DMS53 treated with DMSO at 0.1 percent for 48 hours (cell line): ENCODE results near the gene CHCHD6.
"Not testable (repeated sequence)": the region's sequence is repeated elsewhere in the genome, so short reads cannot be mapped to it uniquely, and the experiment has no call there.

Source experiments
- DNase-seq: peaks from one replicate; lab custom pipeline; 2025; ENCODE audit not compliant: unreplicated experiment; lab: John Stamatoyannopoulos, UW

Gene CHCHD6

DNA sequence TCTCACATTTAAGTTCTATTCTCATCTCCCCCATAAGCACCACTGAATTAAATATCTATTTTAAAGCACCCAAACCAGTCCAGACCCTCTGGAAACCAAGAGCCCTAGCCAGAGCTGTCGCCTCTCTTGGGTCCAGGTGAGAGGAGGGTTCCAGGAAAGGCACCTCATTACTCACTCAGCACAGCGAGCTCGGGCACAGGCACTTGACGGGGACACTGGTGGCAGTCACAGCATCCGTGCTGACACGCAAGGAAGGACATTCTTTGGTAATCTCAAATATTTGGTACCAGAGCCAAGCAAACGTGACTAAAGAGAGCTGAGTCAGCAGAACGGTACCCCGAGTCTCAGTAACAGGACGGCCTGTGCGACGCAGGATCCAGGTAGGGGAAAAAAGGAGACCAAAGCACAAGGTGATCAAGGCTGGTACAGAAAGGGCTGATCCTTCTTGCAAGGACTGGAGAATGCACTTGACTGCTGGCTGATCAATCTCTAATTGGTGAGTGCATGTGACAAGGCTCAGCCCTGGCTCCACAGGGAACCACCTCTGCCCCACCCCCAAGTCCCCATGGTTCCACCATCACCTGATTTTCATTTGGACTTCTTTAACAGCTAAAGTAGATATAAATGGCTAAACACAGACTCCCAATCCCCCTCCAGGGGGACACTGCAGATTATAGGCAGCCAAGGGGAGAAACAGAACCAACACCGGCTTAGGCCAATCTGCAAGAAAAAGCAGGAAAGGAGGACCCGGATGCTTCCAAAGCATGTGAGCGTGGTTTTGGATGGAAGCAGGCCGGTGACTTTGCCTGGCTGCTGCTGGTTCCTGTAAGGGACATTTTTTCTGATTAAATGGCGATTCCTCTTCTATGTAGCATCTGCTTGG lies 61.4 kb downstream of the CHCHD6 start:
- DNase-seq, result no peak

GRCh38 chr3:126766653-126767052 lies 62.6 kb downstream of the CHCHD6 start:
- no peak for DNase-seq

DNA sequence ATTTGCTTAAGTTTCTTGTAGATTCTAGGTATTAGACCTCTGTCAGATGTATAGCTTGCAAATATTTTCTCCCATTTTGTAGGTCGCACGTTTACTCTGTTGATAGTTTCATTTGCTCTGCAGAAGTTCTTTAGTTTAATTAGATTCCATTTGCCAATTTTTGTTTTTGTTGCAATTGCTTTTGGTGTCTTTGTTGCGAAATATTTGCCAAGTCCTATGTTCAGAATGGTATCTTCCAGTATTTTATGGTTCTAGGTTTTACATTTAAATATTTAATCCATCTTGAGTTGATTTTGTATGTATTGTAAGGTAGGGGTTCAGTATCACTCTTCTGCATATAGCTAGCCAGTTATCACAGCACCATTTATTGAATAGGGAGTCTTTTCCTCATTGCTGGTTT lies 64.9 kb downstream of the CHCHD6 start:
- DNase-seq, result no peak

GRCh38 chr3:126770096-126770495 lies 66.1 kb downstream of the CHCHD6 start:
- no peak for DNase-seq

GRCh38 chr3:126773167-126773566 lies 69.1 kb downstream of the CHCHD6 start:
- no peak for DNase-seq

DNA sequence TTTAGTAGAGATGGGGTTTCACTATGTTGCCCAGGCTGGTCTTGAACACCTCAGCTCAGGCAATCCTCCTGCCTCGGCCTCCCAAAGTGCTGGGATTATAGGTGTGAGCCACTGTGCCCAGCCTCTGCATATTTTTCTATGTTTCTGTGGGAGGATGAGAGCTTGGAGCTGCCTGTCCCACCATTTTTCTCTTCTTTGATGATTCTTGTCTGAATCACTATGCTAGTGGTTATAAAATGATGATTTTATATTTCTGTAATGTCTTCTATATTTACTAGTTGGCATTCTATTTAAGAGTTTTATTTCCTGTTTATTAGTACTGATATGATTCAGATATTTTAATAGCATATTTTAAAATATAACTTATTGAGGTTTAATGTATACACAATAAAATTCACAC lies 69.7 kb downstream of the CHCHD6 start:
- DNase-seq, result no peak

DNA sequence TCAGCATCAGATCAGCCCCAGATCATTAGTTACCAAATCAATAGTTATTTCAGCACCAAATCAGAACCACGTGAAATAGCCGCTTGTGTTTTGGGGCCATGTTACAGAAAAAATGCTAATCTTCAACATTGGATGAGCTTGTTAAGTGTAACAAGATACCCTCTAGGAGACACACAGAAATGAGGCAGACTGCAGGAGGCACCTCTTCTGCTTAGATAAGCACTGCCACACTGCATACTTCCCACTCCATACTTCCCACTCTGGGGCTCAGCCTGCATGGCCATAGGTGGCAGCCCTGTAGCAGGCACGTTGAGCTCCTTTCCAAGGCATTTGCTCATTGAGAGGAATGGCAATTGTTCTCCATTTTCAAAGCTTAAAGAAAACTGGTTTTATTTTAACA lies 73.3 kb downstream of the CHCHD6 start:
- DNase-seq, result no peak

- DNase-seq, result no peak
These were observed 76.6 kb downstream of the CHCHD6 start for GRCh38 chr3:126780666-126781065.

DNA sequence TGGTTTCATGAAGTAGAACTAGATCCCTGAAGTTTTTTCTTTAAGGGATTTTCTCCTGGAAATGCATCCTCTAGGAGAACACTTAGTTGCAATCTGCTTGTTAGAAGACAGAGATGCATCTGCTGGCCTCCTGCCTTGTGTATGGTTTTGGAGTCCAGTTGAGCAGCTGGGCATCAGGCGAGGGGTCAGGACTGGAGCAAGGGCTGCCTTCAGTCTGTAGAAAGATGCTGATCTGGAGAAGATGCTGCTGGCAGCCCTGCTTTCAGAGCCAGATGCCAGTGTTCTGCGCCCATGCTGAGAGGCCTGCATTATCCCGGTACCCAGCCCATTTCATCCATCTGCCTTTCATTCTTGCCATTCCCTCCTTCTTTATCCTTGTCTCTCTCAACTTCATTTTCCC lies 77.4 kb downstream of the CHCHD6 start:
- no peak for DNase-seq

DNA sequence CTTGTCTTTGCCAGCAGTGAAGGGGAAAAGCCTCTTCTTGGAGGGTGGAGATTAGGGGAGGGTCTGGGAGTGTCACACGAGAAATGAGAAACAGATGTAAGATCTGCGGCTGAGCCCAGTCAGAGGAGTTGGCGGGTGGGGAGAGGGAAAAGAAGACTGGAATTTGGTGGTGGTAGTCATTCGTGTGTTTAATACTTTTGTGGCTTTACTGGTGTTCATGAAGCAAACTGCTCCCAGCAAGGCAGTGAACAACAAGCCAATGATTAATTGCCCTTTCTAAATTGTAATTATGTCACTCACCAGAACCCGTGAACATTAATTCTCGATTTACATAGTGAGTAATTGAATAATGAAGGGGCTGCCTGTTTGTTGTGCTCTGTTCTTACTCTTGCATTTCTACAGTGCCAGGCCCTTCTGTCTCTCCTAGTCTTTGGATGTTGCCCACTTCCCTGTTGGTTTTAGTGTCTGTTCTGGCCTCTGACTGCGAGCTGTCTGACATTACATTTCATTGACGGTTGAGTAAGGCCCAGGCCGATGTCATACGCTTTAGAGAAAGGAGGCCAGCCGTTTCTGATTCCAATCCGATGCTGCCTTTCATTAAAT lies 78.0 kb downstream of the CHCHD6 start:
- DNase-seq, result no peak

DNA sequence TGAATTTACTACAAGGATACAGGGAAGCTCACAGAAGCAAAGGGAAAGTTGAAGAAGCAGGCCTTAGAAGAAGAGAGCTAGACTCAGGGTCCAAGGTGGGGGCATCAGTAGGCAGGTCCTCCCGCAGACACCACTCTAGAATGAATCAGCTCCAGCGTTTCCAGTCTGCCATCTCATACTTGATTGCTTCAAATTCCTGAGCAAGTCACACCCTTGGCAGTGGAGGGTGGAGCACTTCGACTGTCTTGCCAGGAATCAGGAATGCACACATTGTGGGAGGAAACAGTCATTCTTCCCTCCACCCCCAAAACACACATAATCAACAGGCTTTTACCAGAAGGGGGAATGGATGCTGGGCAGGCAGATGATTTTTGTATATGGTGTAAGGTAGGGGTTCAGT lies 78.5 kb downstream of the CHCHD6 start:
- no peak for DNase-seq

DNA sequence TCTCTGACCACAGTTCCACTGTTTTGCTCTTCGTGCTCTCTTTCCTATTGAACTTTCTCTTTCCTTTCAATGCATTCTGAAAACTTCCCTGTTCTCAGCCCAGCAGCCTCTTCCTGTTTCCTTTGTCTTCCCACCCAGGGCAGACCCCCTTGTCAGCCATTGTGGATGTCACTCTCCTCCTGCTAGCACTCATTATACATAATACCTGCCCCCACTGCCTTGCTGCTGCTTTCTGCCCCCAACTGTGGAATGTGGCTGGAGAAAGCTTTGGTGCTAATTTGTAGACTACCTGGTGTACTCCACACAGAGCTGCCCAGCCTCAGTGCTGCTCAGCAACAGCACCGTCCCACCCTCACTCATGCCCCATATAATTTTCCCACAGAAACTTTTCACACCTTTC lies 80.2 kb downstream of the CHCHD6 start:
- no peak for DNase-seq

- DNase-seq, result not testable (repeated sequence)
These were observed 87.3 kb downstream of the CHCHD6 start for GRCh38 chr3:126791320-126791719.

DNA sequence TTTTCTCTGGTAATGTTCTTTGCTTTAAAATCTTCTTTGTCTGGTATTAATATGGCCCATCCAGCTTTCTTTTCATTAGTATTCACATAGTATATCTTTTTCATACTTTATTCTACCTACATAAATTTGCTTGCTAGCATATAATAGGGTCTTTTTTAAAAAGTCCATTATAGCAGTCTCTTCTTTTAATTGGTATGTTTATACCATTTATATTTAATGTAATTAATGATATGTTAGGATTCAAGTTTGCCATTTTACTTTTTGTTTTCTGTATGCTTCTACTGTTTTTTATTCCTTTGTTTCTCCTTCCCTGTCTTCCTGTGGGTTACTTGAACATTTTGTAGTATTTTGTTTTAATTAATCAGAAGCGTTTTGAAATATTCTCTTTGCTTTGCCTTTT lies 89.0 kb downstream of the CHCHD6 start:
- DNase-seq, result no peak

DNA sequence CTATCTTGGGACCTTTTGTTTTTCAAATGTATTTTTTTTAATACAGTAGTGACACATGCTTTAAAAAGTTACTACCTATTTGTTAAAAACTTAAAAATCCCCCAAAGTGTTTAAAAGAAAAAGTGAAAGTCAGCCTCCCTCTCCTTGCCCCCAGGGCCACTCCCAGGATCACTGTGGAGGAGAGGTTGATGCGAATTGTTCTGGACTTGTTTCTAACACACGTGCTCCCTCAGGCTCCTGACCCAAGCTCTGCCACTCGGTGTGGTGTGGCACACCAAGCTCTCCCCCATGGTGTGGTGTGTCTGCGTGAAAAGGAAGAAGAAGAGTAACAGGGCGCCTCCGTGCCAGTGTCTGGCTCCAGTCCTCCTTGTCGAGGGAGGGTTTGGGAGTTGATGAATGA lies 93.5 kb downstream of the CHCHD6 start:
- DNase-seq, result no peak

- DNase-seq, result no peak
These were observed 94.5 kb downstream of the CHCHD6 start for GRCh38 chr3:126798521-126798920.

DNA sequence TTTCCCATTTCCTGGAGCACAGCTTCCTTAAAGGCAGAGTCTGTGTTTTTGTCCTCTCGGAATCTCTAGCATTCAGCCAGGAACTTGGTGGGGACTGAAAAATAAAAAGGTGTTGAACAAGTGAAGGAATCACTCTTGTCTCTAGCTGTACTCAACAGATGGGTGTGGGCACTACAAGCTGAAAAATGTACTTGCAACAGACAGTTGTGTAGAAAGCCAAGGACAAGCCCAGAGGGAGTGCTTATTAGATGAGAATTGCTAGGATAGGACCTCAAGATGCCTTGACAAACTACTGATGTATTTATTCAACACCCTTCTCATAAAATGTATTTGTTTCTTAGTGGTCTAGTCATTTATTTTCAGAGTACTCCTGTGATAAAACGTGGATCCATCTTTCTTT lies 95.1 kb downstream of the CHCHD6 start:
- DNase-seq, result no peak

GRCh38 chr3:126801312-126801711 lies 97.3 kb downstream of the CHCHD6 start:
- DNase-seq, result not testable (repeated sequence)

DNA sequence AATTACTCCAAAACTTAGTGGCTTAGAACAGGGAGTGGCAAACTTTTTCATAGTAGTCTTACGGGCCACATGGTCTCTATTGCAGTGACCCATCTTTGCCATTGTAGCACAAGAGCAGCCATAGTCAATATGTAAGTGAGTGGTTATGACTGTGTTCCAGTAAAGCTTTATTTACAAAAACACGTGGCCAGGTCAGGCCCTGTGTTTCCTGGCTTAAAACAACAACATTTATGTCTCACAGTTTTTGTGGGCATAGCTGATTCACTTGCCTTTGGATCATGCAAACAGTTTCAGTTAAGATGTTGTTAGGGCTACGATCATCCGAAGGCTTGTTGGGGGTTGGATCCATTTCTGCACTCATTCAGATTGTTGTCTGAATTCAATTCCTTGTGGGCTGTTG lies 103.8 kb downstream of the CHCHD6 start:
- DNase-seq, result no peak

GRCh38 chr3:126811530-126811929 lies 107.5 kb downstream of the CHCHD6 start:
- DNase-seq, result no peak

- DNase-seq, result no peak
These were observed 112.3 kb downstream of the CHCHD6 start for GRCh38 chr3:126816298-126816697.

DNA sequence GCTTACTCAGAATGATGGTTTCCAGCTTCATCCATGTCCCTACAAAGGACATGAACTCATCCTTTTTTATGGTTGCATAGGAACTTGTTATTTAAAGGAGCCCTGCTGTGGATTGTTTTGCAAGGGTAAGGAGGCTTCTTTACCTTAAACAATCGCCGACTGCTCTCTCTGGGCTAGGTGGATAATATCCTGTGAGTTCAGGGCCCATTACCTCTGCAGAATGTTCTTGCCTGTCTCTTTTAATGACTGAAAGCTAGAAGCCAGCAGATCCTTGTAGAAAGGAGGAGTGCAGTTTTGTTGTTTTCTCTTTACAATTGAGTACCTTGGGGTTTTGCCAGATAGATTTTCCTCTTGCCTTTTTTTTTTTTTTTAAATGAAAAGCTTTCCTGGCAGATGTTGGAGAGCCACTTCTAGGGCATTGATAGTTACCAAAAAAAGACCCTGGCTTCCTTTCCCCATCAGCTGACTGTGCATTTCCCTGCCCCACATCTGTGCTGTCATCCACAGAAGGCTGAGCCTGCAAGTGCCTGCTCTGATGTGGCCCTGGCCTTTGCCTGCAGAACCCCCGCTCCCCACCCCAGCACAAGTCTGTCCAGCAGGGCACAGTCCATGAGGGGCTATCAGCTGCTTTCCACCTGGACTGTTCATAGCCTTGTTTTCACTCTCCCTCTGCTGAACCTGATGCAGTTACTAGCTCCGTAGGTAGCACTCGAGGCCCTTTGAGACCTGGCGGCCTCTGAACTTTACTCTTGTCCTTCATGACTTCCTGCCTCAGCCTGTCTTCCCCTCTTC lies 113.1 kb downstream of the CHCHD6 start:
- DNase-seq, result no peak
